A204.1 (cell line): ENCODE results near the gene ZNF512.
"Not testable (repeated sequence)": the region's sequence is repeated elsewhere in the genome, so short reads cannot be mapped to it uniquely, and the experiment has no call there.

Source experiments
- FAIRE-seq: peaks from 2 replicates; lab custom pipeline; 2012; peaks lifted over from hg19 to GRCh38; lab: Jason Lieb, UNC

ZNF512 gene, protein sequence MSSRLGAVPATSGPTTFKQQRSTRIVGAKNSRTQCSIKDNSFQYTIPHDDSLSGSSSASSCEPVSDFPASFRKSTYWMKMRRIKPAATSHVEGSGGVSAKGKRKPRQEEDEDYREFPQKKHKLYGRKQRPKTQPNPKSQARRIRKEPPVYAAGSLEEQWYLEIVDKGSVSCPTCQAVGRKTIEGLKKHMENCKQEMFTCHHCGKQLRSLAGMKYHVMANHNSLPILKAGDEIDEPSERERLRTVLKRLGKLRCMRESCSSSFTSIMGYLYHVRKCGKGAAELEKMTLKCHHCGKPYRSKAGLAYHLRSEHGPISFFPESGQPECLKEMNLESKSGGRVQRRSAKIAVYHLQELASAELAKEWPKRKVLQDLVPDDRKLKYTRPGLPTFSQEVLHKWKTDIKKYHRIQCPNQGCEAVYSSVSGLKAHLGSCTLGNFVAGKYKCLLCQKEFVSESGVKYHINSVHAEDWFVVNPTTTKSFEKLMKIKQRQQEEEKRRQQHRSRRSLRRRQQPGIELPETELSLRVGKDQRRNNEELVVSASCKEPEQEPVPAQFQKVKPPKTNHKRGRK

DNA sequence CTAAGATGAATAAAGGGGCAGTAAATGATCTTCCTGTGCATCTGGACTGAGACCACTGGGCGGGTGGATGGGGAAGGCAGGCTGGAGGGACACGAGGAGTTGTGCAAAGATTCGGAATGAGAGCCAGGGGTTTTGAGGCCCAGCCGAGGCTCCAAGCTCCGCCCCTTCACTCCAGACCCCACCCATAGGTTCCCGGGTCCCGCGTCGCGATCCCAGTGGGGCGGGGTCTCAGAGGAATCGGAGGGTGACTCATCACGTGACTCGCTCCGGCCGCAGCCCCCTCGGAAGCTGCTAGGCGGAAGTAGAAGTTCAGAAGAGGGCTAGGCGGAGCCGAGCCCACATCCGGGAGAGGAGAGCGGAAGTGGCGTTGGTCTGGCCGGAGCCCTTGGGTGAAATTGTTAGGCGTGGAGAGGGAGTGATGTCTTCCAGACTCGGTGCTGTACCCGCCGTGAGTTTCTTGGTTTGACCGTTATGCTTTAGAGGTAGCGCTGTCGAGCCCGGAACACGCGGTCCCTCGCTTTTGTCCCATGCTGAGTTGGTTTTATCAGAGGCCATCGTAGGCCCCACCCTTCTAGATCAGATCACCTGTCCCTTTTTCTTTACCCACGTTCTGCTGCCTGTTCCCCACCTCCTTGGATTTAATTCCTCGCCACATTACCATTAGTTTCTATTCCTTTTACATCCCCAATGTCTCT lies at the start of gene ZNF512:
Gene ZNF512, plus strand, starts transcription at position 348 of the 695 bp plus-strand sequence. Its CDS starts 71 bp downstream, at position 419.
- peak; percentile 93 for FAIRE-seq

DNA sequence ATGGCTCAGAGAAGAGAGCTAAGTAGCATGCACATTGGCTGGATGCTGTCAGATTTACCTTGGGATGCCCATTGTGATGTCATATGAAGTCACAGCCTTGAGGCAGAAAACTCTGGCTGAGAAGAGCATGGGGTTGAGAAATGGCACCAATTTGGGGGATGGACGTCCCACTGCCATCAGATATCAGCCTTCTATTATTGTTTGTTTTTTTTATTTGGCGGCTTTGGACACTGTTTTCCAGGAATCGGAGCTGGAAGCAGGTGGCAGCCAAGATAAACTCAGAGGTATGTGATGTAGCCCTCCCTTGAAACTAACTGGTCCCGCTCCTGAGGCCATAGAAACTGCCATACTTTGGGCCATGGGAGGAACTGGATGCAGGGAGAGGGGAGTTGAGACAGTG lies 45.6 kb upstream of the ZNF512 start:
- no peak for FAIRE-seq

DNA sequence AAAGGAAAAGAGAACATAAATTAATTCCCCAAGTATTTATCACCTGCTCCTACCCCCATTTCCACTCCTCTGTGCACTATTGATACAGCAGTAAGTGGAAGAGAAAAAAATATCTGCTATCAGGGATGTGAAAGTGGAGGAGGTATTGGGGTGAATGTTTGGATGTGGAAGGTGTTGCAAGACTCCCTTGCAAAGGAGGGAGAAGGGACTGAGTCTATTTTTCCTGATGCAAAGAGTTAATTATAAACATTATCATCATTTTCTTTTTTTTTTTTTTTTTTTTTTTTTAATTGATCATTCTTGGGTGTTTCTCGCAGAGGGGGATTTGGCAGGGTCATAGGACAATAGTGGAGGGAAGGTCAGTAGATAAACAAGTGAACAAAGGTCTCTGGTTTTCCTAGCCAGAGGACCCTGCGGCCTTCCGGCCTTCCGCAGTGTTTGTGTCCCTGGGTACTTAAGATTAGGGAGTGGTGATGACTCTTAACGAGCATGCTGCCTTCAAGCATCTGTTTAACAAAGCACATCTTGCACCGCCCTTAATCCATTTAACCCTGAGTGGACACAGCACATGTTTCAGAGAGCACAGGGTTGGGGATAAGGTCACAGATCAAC lies 43.9 kb upstream of the ZNF512 start:
- not testable (repeated sequence) for FAIRE-seq

DNA sequence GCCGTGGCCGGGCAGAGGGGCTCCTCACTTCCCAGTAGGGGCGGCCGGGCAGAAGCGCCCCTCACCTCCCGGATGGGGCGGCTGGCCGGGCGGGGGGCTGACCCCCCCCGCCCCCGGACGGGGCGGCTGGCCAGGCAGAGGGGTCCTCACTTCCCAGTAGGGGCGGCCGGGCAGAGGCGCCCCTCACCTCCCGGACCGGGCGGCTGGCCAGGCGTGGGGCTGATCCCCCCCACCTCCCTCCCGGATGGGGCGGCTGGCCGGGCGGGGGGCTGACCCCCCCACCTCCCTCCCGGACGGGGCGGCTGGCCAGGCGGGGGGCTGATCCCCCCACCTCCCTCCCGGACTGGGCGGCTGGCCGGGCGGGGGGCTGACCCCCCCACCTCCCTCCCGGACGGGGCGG lies 43.2 kb upstream of the ZNF512 start:
- not testable (repeated sequence) for FAIRE-seq

DNA sequence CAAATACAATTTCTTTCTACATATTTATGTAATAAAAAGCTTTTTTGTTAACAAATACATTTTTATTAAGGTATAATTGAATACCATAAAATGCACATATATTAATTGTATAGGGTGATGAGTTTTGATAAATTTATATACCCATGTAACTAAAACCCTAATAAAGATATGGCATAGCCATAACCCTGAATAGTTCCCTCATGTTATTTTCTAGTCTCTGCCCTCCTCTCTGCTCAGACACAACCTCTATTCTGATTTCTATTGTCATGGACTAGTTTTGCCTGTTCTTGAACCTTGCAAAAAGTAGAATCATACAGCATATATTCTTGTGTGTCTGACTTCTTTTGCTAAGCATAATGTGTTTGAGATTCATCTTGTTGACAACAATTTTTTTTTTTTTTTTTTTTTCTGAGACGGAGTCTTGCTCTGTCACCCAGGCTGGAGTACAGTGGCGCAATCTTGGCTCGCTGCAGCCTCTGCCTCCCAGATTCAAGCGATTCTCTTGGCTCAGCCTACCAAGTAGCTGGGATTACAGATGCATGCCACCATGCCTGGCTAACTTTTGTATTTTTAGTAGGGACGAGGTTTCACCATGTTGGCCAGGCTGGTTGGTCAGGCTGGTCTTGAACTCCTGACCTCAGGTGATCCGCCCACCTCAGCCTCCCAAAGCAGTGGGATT lies 38.6 kb upstream of the ZNF512 start:
- FAIRE-seq = no peak

DNA sequence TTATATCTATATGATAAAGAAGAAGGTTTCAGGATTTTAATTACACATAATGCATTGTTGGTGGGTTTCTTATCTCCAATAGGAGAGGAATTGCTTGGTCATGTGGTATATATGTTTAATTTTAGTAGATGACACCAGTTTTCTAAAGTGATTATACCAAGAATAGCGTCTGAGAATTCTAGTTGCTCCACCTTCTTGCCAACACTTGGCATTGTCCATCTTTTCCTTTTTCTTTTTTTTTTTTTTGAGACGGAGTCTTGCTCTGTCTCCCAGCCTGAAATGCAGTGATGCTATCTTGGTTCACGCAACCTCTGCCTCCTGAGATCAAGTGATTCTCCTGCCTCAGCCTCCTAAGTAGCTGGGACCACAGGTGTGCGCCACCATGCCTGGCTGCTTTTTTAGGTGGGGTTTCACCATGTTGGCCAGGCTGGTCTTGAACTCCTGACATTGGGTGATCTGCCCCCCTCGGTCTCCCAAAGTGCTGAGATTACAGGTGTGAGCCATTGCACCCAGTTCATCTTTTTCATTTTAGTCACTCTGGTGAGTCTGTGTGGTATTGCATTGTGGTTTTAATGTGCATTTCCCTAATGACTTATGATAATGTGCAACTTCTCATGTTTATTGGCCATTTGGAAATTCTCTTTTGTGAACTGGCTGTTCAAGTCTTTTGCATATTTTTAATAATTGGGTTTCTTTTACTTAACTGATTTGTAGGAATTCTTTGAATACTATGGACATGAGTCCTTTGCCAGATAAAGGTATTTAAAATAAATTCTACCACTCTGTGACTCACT lies 37.3 kb upstream of the ZNF512 start:
- FAIRE-seq = no peak

DNA sequence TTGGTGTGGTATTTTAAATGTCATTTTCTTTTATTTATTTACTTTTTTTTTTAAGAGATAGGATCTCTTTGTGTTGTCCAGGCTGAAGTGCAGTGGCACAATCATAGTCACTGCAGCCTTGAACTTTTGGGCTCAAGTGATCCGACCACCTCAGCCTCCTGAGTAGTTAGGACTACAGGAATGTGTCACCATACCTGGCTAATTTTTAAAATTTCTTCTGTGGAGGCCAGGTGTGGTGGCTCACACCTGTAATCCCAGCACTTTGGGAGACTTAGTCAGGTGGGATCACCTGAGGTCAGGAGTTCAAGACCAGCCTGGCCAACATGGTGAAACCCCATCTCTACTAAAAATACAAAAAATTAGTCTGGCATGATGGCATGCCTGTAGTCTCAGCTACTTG lies 33.5 kb upstream of the ZNF512 start:
- no peak for FAIRE-seq

DNA sequence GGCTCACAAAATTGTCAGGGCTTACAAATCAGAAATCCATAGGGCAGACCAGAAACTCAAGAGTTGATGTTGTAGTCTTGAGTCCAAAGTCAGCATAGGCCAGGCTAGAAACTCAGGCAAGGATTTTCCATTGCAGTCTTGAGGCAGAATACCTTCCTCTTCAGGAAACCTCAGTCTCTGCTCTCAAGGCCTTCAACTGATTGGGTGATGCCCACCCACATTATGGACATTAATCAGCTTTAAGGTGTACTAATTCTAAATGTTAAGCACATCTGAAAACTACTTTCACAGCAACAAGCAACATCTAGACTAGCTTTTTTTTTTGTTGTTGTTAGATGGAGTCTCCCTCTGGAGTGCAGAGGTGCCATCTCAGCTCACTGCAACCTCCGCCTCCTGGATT lies 31.3 kb upstream of the ZNF512 start:
- FAIRE-seq = no peak

DNA sequence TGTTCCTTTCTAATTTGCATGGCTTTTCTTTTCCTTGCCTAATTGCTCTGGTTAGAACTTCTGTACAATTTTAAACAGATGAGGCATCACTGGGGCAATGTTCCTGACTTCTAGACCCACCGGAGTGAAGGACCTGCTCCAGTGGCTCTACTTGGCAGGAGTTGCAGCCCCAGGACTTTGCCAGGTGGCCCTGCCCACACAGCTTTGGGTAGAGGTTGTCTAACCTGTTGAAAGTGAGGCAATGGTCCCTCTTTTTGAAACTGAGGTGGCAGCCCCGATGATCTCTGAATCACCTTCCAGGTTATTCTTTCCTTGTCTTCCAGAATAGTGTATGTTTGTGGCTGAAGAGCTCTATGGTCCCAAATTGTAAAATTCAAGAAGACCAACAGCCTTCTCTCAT lies 29.9 kb upstream of the ZNF512 start:
- FAIRE-seq = no peak

DNA sequence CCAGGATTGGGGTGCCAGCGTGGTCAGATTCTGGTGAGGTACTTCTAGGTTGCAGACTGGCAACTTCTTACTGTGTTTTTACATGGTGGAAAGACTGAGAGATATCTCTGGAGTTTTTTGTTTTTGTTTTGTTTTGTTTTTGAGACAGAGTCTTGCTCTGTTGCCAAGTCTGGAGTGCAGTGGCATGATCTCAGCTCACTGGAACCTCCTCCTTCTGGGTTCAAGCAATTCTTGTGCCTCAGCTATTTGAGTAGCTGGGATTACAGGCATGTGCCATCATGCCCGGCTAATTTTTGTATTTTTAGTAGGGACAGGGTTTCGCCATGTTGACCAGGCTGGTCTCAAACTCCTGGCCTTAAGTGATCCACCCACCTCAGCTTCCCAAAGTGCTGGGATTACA lies 28.4 kb upstream of the ZNF512 start:
- not testable (repeated sequence) for FAIRE-seq

DNA sequence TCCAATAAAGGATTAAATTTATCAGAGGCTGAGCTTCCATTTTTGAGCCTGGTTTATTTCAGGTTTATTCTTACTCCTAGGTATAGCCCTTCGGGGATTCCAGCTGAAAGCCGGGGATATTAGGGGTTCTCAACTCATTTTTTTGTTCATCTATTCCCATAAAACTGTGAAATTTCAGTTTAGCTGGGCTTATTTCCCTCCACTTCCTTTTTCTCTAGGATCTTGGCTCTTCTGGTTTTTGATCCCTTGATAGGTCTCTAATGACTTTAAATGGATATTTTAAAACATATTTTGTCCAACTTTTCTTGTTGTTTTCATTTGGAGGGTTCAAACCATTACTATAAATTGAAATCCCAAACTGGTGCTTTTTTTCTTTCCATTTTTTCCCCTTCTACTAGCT lies 23.6 kb upstream of the ZNF512 start:
- no peak for FAIRE-seq

DNA sequence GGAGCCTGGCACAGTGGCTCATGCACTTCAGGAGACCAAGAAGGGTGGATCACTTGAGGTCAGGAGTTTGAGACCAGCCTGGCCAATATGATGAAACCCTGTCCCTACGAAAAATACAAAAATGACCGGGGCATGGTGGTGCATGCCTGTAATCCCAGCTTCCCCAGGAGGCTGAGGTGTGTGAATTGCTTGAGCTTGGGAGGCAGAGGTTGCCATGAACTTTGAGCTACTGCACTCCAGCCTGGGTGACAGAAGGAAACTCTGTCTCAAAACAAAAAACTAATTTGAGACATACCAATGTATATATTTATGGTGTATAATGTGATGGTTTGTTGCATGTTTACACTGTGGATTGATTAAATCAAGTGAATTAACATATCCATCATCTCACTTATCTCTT lies 21.8 kb upstream of the ZNF512 start:
- no peak for FAIRE-seq

DNA sequence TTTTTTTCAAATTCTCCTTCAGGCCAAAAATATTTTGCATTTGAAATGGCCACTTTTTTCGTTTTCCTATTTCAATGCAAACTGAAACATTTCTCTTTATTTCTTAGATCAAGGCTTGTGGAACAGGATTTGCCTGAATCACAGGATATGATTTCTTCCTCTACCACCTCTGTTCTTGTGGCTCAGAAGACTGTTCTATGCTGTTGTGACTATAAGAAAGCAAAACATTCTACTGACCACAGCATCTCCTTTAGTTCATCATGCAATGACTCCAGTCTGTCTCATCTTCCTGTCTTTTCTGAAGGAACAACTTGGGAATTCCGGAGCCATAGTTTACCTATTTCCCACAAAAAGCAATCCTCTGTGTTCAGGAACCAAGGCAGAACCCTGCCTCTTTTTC lies 16.2 kb upstream of the ZNF512 start:
- no peak for FAIRE-seq

DNA sequence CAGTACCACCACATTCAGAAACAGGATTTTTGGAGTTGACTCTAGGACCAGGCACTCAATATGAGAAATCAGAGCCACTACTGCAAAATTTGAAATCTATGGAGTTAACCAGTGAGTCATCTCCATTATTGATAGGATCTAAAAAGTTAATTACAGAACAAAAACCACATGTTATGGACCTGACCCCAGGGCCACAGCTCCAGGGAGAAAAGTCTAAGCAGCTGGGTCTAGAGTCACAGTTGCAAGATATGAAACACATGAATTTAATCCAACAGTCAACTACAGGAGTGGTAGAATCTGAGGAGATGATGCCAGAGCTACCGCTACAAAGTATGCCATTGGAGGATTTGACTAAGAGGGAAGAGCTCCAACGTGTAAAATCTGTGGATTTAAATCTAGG lies 13.4 kb upstream of the ZNF512 start:
- FAIRE-seq = no peak

DNA sequence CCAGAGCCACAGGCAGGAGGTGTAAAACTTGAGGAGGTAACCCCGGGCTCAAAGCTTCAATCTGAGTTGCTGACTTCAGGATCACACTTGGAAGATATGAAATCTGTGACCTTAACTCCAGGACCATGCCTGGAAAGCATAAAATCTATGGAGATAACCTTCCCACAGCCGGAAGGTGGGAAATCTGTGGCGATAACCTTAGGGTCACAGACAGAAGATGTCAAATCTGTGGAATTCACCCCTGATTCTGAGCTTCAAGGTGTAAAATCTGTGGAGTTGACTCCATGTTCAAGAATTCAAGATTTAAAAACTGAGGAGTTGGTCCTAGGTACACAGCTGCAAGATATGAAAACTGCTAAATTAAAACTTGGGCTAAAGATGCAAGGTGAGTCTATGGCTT lies 11.6 kb upstream of the ZNF512 start:
- FAIRE-seq = no peak

DNA sequence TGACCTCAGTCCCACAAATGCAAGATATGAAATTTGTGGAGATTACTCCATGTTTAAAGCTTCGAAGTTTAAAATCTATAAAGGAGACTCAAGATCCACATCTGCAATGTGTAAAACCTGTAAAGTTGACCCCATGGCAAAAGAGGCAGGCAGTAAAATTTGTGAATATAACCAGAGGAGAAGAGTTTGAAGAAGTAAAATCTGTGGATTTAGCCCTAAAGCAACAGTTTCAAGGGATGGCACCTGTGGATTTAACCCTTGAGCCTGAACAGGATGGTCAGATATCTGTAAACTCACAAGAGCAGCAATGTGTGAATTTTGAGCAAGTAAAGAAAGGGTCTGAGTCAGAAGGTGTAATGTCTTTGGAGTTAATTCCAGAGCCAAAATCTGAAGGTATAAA lies 11.2 kb upstream of the ZNF512 start:
- no peak for FAIRE-seq

DNA sequence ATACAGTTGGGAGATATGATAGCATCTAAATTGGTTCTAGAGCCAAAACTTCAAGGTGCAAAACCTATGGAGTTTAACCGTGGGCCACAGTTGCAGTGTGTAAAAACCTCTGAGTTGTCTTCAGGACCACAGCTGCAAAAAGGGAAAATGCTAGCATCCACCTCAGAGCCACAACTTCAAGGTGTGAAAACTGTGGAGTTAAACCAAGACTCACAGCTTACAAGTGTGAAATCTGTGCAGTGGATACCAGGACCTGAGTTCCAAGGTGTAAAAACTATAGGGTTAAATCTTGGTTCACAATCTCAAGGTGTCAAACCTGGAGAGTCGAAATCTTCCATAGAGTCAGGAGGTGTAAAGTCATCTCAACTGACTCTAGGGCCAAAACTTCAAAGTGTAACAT lies 10.4 kb upstream of the ZNF512 start:
- FAIRE-seq = no peak

DNA sequence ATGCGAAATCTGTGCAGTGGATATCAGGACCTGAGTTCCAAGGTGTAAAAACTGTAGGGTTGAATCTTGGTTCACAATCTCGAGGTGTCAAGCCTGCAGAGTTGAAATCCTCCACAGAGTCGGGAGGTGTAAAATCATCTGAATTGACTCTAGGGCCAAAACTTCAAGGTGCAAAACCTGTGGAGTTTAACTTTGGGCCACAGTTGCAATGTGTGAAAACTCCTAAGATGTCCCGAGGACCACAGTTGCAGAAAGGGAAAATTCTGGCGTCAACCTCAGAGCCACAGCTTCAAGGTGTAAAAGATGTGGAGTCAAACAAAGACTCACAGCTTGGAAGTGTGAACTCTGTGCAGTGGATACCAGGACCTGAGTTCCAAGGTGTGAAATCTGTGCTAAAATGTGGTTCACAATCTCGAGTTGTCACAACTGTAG lies 9.8 kb upstream of the ZNF512 start:
- FAIRE-seq = no peak

DNA sequence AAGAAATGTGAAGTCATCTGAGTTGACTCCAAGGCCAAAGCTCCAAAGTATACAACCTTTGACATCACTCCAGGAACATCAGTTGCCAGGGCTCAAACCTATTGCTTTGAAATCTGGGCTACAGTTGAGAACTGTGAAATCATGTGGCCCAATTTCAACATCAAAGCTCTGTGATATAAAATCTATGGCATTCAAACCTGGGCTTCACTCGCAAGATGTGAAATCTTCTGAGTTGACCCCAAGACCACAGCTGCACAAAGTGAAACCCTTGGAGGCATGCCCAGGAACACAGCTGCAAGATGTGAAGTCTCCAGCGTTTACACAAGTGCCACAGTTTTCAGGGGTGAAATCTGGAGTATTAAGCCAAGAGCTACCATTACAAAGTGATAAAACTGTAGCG lies 9.4 kb upstream of the ZNF512 start:
- no peak for FAIRE-seq

DNA sequence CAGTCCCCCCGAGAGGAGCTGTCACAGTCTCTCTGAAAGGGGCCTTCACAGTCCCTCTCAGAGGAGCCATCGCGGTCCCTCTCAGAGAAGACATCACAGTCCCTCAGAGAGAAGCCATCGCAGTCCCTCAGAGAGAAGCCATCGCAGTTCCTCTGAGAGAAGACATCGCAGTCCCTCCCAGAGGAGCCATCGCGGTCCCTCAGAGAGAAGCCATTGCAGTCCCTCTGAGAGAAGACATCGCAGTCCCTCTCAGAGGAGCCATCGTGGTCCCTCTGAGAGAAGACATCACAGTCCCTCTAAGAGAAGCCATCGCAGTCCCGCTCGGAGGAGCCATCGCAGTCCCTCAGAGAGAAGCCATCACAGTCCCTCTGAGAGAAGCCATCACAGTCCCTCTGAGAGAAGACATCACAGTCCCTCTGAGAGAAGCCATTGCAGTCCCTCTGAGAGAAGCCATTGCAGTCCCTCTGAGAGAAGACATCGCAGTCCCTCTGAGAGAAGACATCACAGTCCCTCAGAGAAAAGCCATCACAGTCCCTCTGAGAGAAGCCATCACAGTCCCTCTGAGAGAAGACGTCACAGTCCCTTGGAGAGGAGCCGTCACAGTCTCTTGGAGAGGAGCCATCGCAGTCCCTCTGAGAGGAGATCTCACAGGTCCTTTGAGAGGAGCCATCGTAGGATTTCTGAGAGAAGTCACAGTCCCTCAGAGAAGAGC lies 1.3 kb upstream of the ZNF512 start:
- FAIRE-seq = no peak

DNA sequence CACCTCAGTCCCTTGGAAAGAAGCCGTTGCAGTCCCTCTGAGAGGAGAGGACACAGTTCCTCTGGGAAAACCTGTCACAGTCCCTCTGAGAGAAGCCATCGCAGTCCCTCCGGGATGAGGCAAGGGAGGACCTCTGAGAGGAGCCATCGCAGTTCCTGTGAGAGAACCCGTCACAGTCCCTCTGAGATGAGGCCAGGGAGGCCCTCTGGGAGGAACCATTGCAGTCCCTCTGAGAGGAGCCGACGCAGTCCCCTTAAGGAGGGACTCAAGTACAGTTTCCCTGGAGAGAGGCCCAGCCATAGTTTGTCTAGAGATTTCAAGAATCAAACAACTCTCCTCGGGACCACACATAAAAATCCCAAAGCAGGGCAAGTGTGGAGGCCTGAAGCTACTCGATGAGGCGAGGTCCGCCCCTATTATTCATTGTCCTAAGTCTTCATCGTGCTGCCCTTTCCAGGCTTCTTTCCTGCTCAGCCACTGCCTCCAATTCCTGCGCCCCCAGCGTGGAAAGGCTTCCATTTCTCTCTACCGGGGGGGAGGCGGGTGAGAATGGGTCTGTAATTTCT lies 630 bp upstream of the ZNF512 start:
- no peak for FAIRE-seq
